Measurements from ENCODE around the gene UBASH3A.

- TF ChIP-seq, protein P1, sequence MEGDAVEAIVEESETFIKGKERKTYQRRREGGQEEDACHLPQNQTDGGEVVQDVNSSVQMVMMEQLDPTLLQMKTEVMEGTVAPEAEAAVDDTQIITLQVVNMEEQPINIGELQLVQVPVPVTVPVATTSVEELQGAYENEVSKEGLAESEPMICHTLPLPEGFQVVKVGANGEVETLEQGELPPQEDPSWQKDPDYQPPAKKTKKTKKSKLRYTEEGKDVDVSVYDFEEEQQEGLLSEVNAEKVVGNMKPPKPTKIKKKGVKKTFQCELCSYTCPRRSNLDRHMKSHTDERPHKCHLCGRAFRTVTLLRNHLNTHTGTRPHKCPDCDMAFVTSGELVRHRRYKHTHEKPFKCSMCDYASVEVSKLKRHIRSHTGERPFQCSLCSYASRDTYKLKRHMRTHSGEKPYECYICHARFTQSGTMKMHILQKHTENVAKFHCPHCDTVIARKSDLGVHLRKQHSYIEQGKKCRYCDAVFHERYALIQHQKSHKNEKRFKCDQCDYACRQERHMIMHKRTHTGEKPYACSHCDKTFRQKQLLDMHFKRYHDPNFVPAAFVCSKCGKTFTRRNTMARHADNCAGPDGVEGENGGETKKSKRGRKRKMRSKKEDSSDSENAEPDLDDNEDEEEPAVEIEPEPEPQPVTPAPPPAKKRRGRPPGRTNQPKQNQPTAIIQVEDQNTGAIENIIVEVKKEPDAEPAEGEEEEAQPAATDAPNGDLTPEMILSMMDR (IDR thresholded peaks at IDR 0.05): peak in 2 of 4 experiments; percentile 18 to 31
- peak; percentile 40 for TF ChIP-seq POLR2AphosphoS5 (IDR thresholded peaks at IDR 0.05)
Measured at GRCh38 chr21:42366292-42367010, 37.3 kb upstream of the UBASH3A start, which contains the start of gene TFF1.
